GM21447 (cell line): Measurements from ENCODE around the gene CLEC4C.

Experiments
- ATAC-seq: cut with Tn5 transposase; IDR thresholded peaks from one replicate; pipeline ENCODE4 v1.9.1; 2021; ENCODE audit not compliant: unreplicated experiment

The CLEC4C gene

GRCh38 chr12:7729746-7730145 lies 17.4 kb downstream of the CLEC4C start:
- no peak for ATAC-seq

- ATAC-seq: no peak
Measured at GRCh38 chr12:7723926-7724325, 23.2 kb downstream of the CLEC4C start.

GRCh38 chr12:7719946-7720730 lies 27.0 kb downstream of the CLEC4C start:
- no peak for ATAC-seq

- ATAC-seq: no peak
Measured at GRCh38 chr12:7716381-7716780, 30.8 kb downstream of the CLEC4C start.

- no peak for ATAC-seq
Measured at GRCh38 chr12:7712841-7713442, 34.2 kb downstream of the CLEC4C start.

- ATAC-seq: no peak
Measured at GRCh38 chr12:7711133-7711532, 36.0 kb downstream of the CLEC4C start, which contains the start of gene DPPA3. DPPA3 (plus strand) TSS chr12:7711433; CDS start chr12:7711571, 138 bp downstream.

- ATAC-seq: no peak
Measured at GRCh38 chr12:7709969-7710675, 37.1 kb downstream of the CLEC4C start.

GRCh38 chr12:7705846-7706245 lies 41.3 kb downstream of the CLEC4C start:
- no peak for ATAC-seq

GRCh38 chr12:7695566-7696197 lies 51.5 kb downstream of the CLEC4C start, which contains the start of gene GDF3:
GDF3 (minus strand) TSS chr12:7695775; CDS start chr12:7695728, 47 bp downstream.
- no peak for ATAC-seq

GRCh38 chr12:7695237-7695560 lies 52.0 kb downstream of the CLEC4C start:
- no peak for ATAC-seq

- ATAC-seq: no peak
Measured at GRCh38 chr12:7694556-7695236, 52.5 kb downstream of the CLEC4C start.

- ATAC-seq: no peak
Measured at GRCh38 chr12:7693793-7694192, 53.4 kb downstream of the CLEC4C start.

- ATAC-seq: no peak
Measured at GRCh38 chr12:7681535-7681934, 65.6 kb downstream of the CLEC4C start.
